Measurements from ENCODE around the gene EDARADD.
"Not testable (repeated sequence)": the region's sequence is repeated elsewhere in the genome, so short reads cannot be mapped to it uniquely, and the experiment has no call there.

Gene EDARADD

GRCh38 chr1:236363237-236363636 is 30.8 kb upstream of the EDARADD start:
- Histone ChIP-seq H3K36me3 (ENCODE audit: control insufficient read depth in 2 of 2, insufficient read depth in 2 of 2, low read length in 2 of 2) (no peaks in the 10 kb centered on the region), H3K4me3 (ENCODE audit: low read length in 2 of 2) (no peak overlapping the region), H3K9me3 (ENCODE audit: control insufficient read depth in 2 of 2, low read length in 2 of 2) (no peaks in the 10 kb centered on the region), H3K27ac (ENCODE audit: low read length) (no peak overlapping the region), H3K27me3 (ENCODE audit: control insufficient read depth in 1 of 2, insufficient read depth in 2 of 2, low read length in 2 of 2) (no peaks in the 10 kb centered on the region), H3K4me1 (ENCODE audit: control insufficient read depth, insufficient read depth, low read length) (no peaks in the 10 kb centered on the region), H3K9ac (ENCODE audit: low read length in 2 of 2) (no peak overlapping the region)

GRCh38 chr1:236365999-236366570 is 28.0 kb upstream of the EDARADD start:
- Histone ChIP-seq H3K4me3 (ENCODE audit: low read length in 2 of 2) (no peak overlapping the region), H3K27ac (ENCODE audit: low read length) (no peak overlapping the region), H3K27me3 (ENCODE audit: control insufficient read depth in 1 of 2, insufficient read depth in 2 of 2, low read length in 2 of 2) (no peaks in the 10 kb centered on the region), H3K9ac (ENCODE audit: low read length in 2 of 2) (no peak overlapping the region), H3K36me3 (ENCODE audit: control insufficient read depth in 2 of 2, insufficient read depth in 2 of 2, low read length in 2 of 2) (no peaks in the 10 kb centered on the region), H3K9me3 (ENCODE audit: control insufficient read depth in 2 of 2, low read length in 2 of 2) (no peaks in the 10 kb centered on the region), H3K4me1 (ENCODE audit: control insufficient read depth, insufficient read depth, low read length) (no peaks in the 10 kb centered on the region)

- H3K4me1 ChIP-seq (ENCODE audit: control insufficient read depth, insufficient read depth, low read length); H3K27me3 ChIP-seq (ENCODE audit: control insufficient read depth in 1 of 2, insufficient read depth in 2 of 2, low read length in 2 of 2); H3K36me3 ChIP-seq (ENCODE audit: control insufficient read depth in 2 of 2, insufficient read depth in 2 of 2, low read length in 2 of 2); H3K9ac ChIP-seq (ENCODE audit: low read length in 2 of 2); H3K27ac ChIP-seq (ENCODE audit: low read length); H3K9me3 ChIP-seq (ENCODE audit: control insufficient read depth in 2 of 2, low read length in 2 of 2); H3K4me3 ChIP-seq (ENCODE audit: low read length in 2 of 2): not testable (repeated sequence)
Observed at GRCh38 chr1:236366681-236367080, 27.4 kb upstream of the EDARADD start.

GRCh38 chr1:236370420-236370819 is 23.7 kb upstream of the EDARADD start:
- H3K27me3 ChIP-seq (ENCODE audit: control insufficient read depth in 1 of 2, insufficient read depth in 2 of 2, low read length in 2 of 2), result no peaks in the 10 kb centered on the region
- no peak overlapping the region for H3K4me3 ChIP-seq (ENCODE audit: low read length in 2 of 2)
- no peaks in the 10 kb centered on the region for H3K9me3 ChIP-seq (ENCODE audit: control insufficient read depth in 2 of 2, low read length in 2 of 2)
- H3K36me3 ChIP-seq (ENCODE audit: control insufficient read depth in 2 of 2, insufficient read depth in 2 of 2, low read length in 2 of 2), result no peaks in the 10 kb centered on the region
- H3K27ac ChIP-seq (ENCODE audit: low read length), result no peak overlapping the region
- H3K9ac ChIP-seq (ENCODE audit: low read length in 2 of 2), result no peak overlapping the region
- H3K4me1 ChIP-seq (ENCODE audit: control insufficient read depth, insufficient read depth, low read length), result no peaks in the 10 kb centered on the region

- Histone ChIP-seq H3K4me3 (ENCODE audit: low read length in 2 of 2) (no peak overlapping the region), H3K9me3 (ENCODE audit: control insufficient read depth in 2 of 2, low read length in 2 of 2) (no peaks in the 10 kb centered on the region), H3K27me3 (ENCODE audit: control insufficient read depth in 1 of 2, insufficient read depth in 2 of 2, low read length in 2 of 2) (no peaks in the 10 kb centered on the region), H3K9ac (ENCODE audit: low read length in 2 of 2) (no peak overlapping the region), H3K27ac (ENCODE audit: low read length) (no peak overlapping the region), H3K4me1 (ENCODE audit: control insufficient read depth, insufficient read depth, low read length) (no peaks in the 10 kb centered on the region), H3K36me3 (ENCODE audit: control insufficient read depth in 2 of 2, insufficient read depth in 2 of 2, low read length in 2 of 2) (no peaks in the 10 kb centered on the region)
Observed at GRCh38 chr1:236371083-236371482, 23.0 kb upstream of the EDARADD start.

- H3K4me1 ChIP-seq (ENCODE audit: control insufficient read depth, insufficient read depth, low read length), result no peaks in the 10 kb centered on the region
- H3K4me3 ChIP-seq (ENCODE audit: low read length in 2 of 2), result no peak overlapping the region
- H3K27ac ChIP-seq (ENCODE audit: low read length), result no peak overlapping the region
- H3K27me3 ChIP-seq (ENCODE audit: control insufficient read depth in 1 of 2, insufficient read depth in 2 of 2, low read length in 2 of 2), result no peaks in the 10 kb centered on the region
- H3K36me3 ChIP-seq (ENCODE audit: control insufficient read depth in 2 of 2, insufficient read depth in 2 of 2, low read length in 2 of 2), result no peaks in the 10 kb centered on the region
- no peaks in the 10 kb centered on the region for H3K9me3 ChIP-seq (ENCODE audit: control insufficient read depth in 2 of 2, low read length in 2 of 2)
- H3K9ac ChIP-seq (ENCODE audit: low read length in 2 of 2), result no peak overlapping the region
Observed at GRCh38 chr1:236377832-236378535, 16.1 kb upstream of the EDARADD start.

- Histone ChIP-seq H3K4me3 (ENCODE audit: low read length in 2 of 2) (no peak overlapping the region), H3K27ac (ENCODE audit: low read length) (no peak overlapping the region), H3K36me3 (ENCODE audit: control insufficient read depth in 2 of 2, insufficient read depth in 2 of 2, low read length in 2 of 2) (no peaks in the 10 kb centered on the region), H3K9ac (ENCODE audit: low read length in 2 of 2) (no peak overlapping the region), H3K27me3 (ENCODE audit: control insufficient read depth in 1 of 2, insufficient read depth in 2 of 2, low read length in 2 of 2) (no peaks in the 10 kb centered on the region), H3K9me3 (ENCODE audit: control insufficient read depth in 2 of 2, low read length in 2 of 2) (no peaks in the 10 kb centered on the region), H3K4me1 (ENCODE audit: control insufficient read depth, insufficient read depth, low read length) (no peaks in the 10 kb centered on the region)
Observed at GRCh38 chr1:236381565-236382158, 12.4 kb upstream of the EDARADD start.

- H3K27ac ChIP-seq (ENCODE audit: low read length), result no peak overlapping the region
- H3K27me3 ChIP-seq (ENCODE audit: control insufficient read depth in 1 of 2, insufficient read depth in 2 of 2, low read length in 2 of 2), result no peaks in the 10 kb centered on the region
- no peaks in the 10 kb centered on the region for H3K4me1 ChIP-seq (ENCODE audit: control insufficient read depth, insufficient read depth, low read length)
- no peaks in the 10 kb centered on the region for H3K36me3 ChIP-seq (ENCODE audit: control insufficient read depth in 2 of 2, insufficient read depth in 2 of 2, low read length in 2 of 2)
- no peaks in the 10 kb centered on the region for H3K9me3 ChIP-seq (ENCODE audit: control insufficient read depth in 2 of 2, low read length in 2 of 2)
- no peak overlapping the region for H3K4me3 ChIP-seq (ENCODE audit: low read length in 2 of 2)
- H3K9ac ChIP-seq (ENCODE audit: low read length in 2 of 2), result no peak overlapping the region
Observed at GRCh38 chr1:236388332-236388731, 5.8 kb upstream of the EDARADD start.

GRCh38 chr1:236389253-236389652 is 4.8 kb upstream of the EDARADD start:
- Histone ChIP-seq H3K9me3 (ENCODE audit: control insufficient read depth in 2 of 2, low read length in 2 of 2) (no peaks in the 10 kb centered on the region), H3K4me1 (ENCODE audit: control insufficient read depth, insufficient read depth, low read length) (no peaks in the 10 kb centered on the region), H3K36me3 (ENCODE audit: control insufficient read depth in 2 of 2, insufficient read depth in 2 of 2, low read length in 2 of 2) (no peaks in the 10 kb centered on the region), H3K27ac (ENCODE audit: low read length) (no peak overlapping the region), H3K9ac (ENCODE audit: low read length in 2 of 2) (no peak overlapping the region), H3K4me3 (ENCODE audit: low read length in 2 of 2) (no peak overlapping the region), H3K27me3 (ENCODE audit: control insufficient read depth in 1 of 2, insufficient read depth in 2 of 2, low read length in 2 of 2) (no peaks in the 10 kb centered on the region)

- no peak overlapping the region for H3K4me3 ChIP-seq (ENCODE audit: low read length in 2 of 2)
- H3K9ac ChIP-seq (ENCODE audit: low read length in 2 of 2), result no peak overlapping the region
- H3K27ac ChIP-seq (ENCODE audit: low read length), result no peak overlapping the region
- peaks cover 2 to 14% of the 10 kb centered on the region in 2 donors for H3K27me3 ChIP-seq (ENCODE audit: control insufficient read depth in 1 of 2, insufficient read depth in 2 of 2, low read length in 2 of 2)
- no peaks in the 10 kb centered on the region for H3K9me3 ChIP-seq (ENCODE audit: control insufficient read depth in 2 of 2, low read length in 2 of 2)
- no peaks in the 10 kb centered on the region for H3K36me3 ChIP-seq (ENCODE audit: control insufficient read depth in 2 of 2, insufficient read depth in 2 of 2, low read length in 2 of 2)
- peaks cover 7% of the 10 kb centered on the region for H3K4me1 ChIP-seq (ENCODE audit: control insufficient read depth, insufficient read depth, low read length)
Observed at GRCh38 chr1:236391008-236391407, 3.1 kb upstream of the EDARADD start.

- no peak overlapping the region for H3K4me3 ChIP-seq (ENCODE audit: low read length in 2 of 2)
- no peak overlapping the region for H3K27ac ChIP-seq (ENCODE audit: low read length)
- H3K9ac ChIP-seq (ENCODE audit: low read length in 2 of 2), result no peak overlapping the region
- no peaks in the 10 kb centered on the region for H3K9me3 ChIP-seq (ENCODE audit: control insufficient read depth in 2 of 2, low read length in 2 of 2)
- H3K36me3 ChIP-seq (ENCODE audit: control insufficient read depth in 2 of 2, insufficient read depth in 2 of 2, low read length in 2 of 2), result no peaks in the 10 kb centered on the region
- peaks cover 9% of the 10 kb centered on the region for H3K4me1 ChIP-seq (ENCODE audit: control insufficient read depth, insufficient read depth, low read length)
- H3K27me3 ChIP-seq (ENCODE audit: control insufficient read depth in 1 of 2, insufficient read depth in 2 of 2, low read length in 2 of 2), result peaks cover 11 to 25% of the 10 kb centered on the region in 2 donors
Observed at GRCh38 chr1:236392182-236392581, 1.9 kb upstream of the EDARADD start.
